ENCODE results near the gene FAM50A.

FAM50A gene

GRCh38 chrX:154436983-154437752, 6.8 kb upstream of the FAM50A start, which contains the start of gene GDI1:
Gene GDI1, plus strand, starts transcription at chrX:154437154. Its CDS starts 101 bp downstream, at chrX:154437255.
- TF ChIP-seq CTCF (conservative IDR thresholded peaks at IDR 0.05; ENCODE audit: low read length): no peak
- H3K4me3 ChIP-seq (ENCODE audit: low read length): peak within 1 kb of the TSS; percentile 71
- DNase-seq (ENCODE audit: low read depth): peak; percentile 62

GRCh38 chrX:154437971-154438893, 5.7 kb upstream of the FAM50A start:
- peak overlapping the region; percentile 71 for H3K4me3 ChIP-seq (ENCODE audit: low read length)
- DNase-seq (ENCODE audit: low read depth): no peak
- no peak for TF ChIP-seq CTCF (conservative IDR thresholded peaks at IDR 0.05; ENCODE audit: low read length)

- DNase-seq (ENCODE audit: low read depth): no peak
- no peak for TF ChIP-seq CTCF (conservative IDR thresholded peaks at IDR 0.05; ENCODE audit: low read length)
- H3K4me3 ChIP-seq (ENCODE audit: low read length): no peak overlapping the region
These were observed 4.1 kb upstream of the FAM50A start for GRCh38 chrX:154439841-154440240.

- no peak for DNase-seq (ENCODE audit: low read depth)
- H3K4me3 ChIP-seq (ENCODE audit: low read length): no peak overlapping the region
- no peak for TF ChIP-seq CTCF (conservative IDR thresholded peaks at IDR 0.05; ENCODE audit: low read length)
These were observed 3.2 kb upstream of the FAM50A start for GRCh38 chrX:154440623-154441357.

- H3K4me3 ChIP-seq (ENCODE audit: low read length): no peak overlapping the region
- TF ChIP-seq CTCF (conservative IDR thresholded peaks at IDR 0.05; ENCODE audit: low read length): no peak
- no peak for DNase-seq (ENCODE audit: low read depth)
These were observed 2.4 kb upstream of the FAM50A start for GRCh38 chrX:154441564-154441963.

- H3K4me3 ChIP-seq (ENCODE audit: low read length): no peak overlapping the region
- no peak for TF ChIP-seq CTCF (conservative IDR thresholded peaks at IDR 0.05; ENCODE audit: low read length)
- no peak for DNase-seq (ENCODE audit: low read depth)
These were observed 1.8 kb upstream of the FAM50A start for GRCh38 chrX:154441984-154442707.

Measured in AG10803 (cell line).